Neural progenitor cell (in vitro differentiated cells): ENCODE results near the gene CEP350. TPM values are rescaled to one million over a fixed set of nuclear protein-coding genes. Genes with fewer than 3 reads are reported as not detected.

ENCODE experiments used
- DNase-seq: peaks from one replicate; pipeline ENCODE4 v3.0.0-alpha.2; 2016; ENCODE audit warnings: low spot score
- H2AFZ ChIP-seq: fragments of 200-600 bp; sonication (generic); replicated peaks from 2 replicates; pipeline ENCODE4 v1.6.1; 2016; ENCODE audit warnings: antibody characterized with exemption
- H3F3A ChIP-seq: fragments of 200-600 bp; sonication (generic); 2 replicates; pipeline ENCODE4 v1.6.1; 2016; ENCODE audit warnings: antibody characterized with exemption, low read depth
- H3K27ac ChIP-seq: fragments of 200-600 bp; sonication (generic); 2 replicates; pipeline ENCODE4 v1.5.1; 2016; ENCODE audit warnings: mild to moderate bottlenecking
- H3K27me3 ChIP-seq: fragments of 200-600 bp; sonication (generic); 2 replicates; pipeline ENCODE4 v1.6.1; 2016; ENCODE audit warnings: mild to moderate bottlenecking, moderate library complexity
- H3K36me3 ChIP-seq: fragments of 200-600 bp; sonication (generic); 2 replicates; pipeline ENCODE4 v1.5.1; 2016
- H3K4me1 ChIP-seq: fragments of 200-600 bp; sonication (generic); 2 replicates; pipeline ENCODE4 v1.6.1; 2016; ENCODE audit warnings: mixed run types
- H3K4me2 ChIP-seq: fragments of 200-600 bp; sonication (generic); 2 replicates; pipeline ENCODE4 v1.6.1; 2016
- H3K4me3 ChIP-seq: fragments of 200-600 bp; sonication (generic); 2 replicates; pipeline ENCODE4 v1.5.1; 2016
- H3K79me2 ChIP-seq: fragments of 200-600 bp; sonication (generic); 2 replicates; pipeline ENCODE4 v1.6.1; 2016; ENCODE audit warnings: low read depth
- H3K9ac ChIP-seq: fragments of 200-600 bp; sonication (generic); 2 replicates; pipeline ENCODE4 v1.6.1; 2016
- H3K9me3 ChIP-seq: fragments of 200-600 bp; sonication (generic); 2 replicates; pipeline ENCODE4 v1.5.1; 2016; ENCODE audit warnings: low read depth
- H4K20me1 ChIP-seq: fragments of 200-600 bp; sonication (generic); 2 replicates; pipeline ENCODE4 v1.6.1; 2016; ENCODE audit warnings: low read depth
- H3K27ac Mint-ChIP-seq: 3 replicates; pipeline ENCODE4 v1.8.0; 2021; ENCODE audit warnings: mixed read lengths
- H3K27me3 Mint-ChIP-seq: 2 replicates; pipeline ENCODE4 v1.8.0; 2022; ENCODE audit warnings: low read depth, mild to moderate bottlenecking, inconsistent platforms, moderate library complexity, mixed read lengths; ENCODE audit not compliant: insufficient read depth
- H3K36me3 Mint-ChIP-seq: 3 replicates; pipeline ENCODE4 v1.8.0; 2021; ENCODE audit warnings: mixed read lengths
- H3K4me1 Mint-ChIP-seq: 3 replicates; pipeline ENCODE4 v1.8.0; 2021; ENCODE audit warnings: mixed read lengths
- H3K4me3 Mint-ChIP-seq: 3 replicates; pipeline ENCODE4 v1.8.0; 2021; ENCODE audit warnings: mild to moderate bottlenecking, moderate library complexity, mixed read lengths
- H3K9me3 Mint-ChIP-seq: 3 replicates; pipeline ENCODE4 v1.8.0; 2020; ENCODE audit warnings: mixed read lengths
- CTCF ChIP-seq: fragments of 200-600 bp; sonication (generic); IDR thresholded peaks from 2 replicates; pipeline ENCODE4 v1.5.1; 2017; ENCODE audit warnings: antibody characterized with exemption, mild to moderate bottlenecking
- EZH2 ChIP-seq: fragments of 200-600 bp; sonication (generic); IDR thresholded peaks from 2 replicates; pipeline ENCODE4 v1.6.1; 2017; ENCODE audit warnings: antibody characterized with exemption, mild to moderate bottlenecking, moderate library complexity
- EZH2phosphoT487 ChIP-seq: fragments of 200-600 bp; sonication (generic); IDR thresholded peaks from 2 replicates; pipeline ENCODE4 v1.6.1; 2017; ENCODE audit warnings: antibody characterized with exemption
- total RNA-seq: library from RNA; depleted of rRNA; stranded (reverse); fragments of >200 nt; gene quantifications from 2 replicates; pipeline ENCODE4 v1.2.3, GENCODE V29; 2015; ENCODE audit warnings: low replicate concordance

Gene CEP350
- total RNA-seq, 1 donor from 2014 or later = 61.2 TPM

DNA sequence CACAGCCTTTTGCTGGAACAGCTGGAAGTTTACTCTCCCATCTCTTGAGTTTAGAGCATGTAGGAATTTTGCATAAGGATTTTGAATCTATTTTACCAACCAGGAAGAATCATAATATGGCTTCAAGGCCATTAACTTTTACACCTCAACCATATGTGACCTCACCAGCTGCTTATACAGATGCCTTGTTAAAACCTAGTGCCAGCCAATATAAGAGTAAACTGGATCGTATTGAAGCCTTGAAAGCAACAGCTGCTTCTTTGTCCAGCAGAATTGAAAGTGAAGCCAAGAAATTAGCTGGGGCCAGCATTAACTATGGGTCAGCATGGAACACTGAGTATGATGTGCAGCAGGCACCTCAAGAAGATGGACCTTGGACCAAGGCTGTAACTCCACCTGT, 65.4 kb downstream of the CEP350 start:
- no peak overlapping the region for H3K27ac ChIP-seq
- no peak overlapping the region for H3K4me3 Mint-ChIP-seq
- H3K36me3 ChIP-seq = peaks cover 31% of the 10 kb centered on the region
- peaks cover 35% of the 10 kb centered on the region for H3K36me3 Mint-ChIP-seq
- no peaks in the 10 kb centered on the region for H3F3A ChIP-seq
- H3K9ac ChIP-seq = no peak overlapping the region
- H4K20me1 ChIP-seq = peaks cover 5% of the 10 kb centered on the region
- H3K27ac Mint-ChIP-seq = no peak overlapping the region
- no peaks in the 10 kb centered on the region for H3K27me3 Mint-ChIP-seq
- no peaks in the 10 kb centered on the region for H3K79me2 ChIP-seq
- no peak for DNase-seq
- no peaks in the 10 kb centered on the region for H3K9me3 ChIP-seq
- TF ChIP-seq CTCF (no peak), EZH2phosphoT487 (no peak), EZH2 (no peak)
- H2AFZ ChIP-seq = no peak overlapping the region
- H3K9me3 Mint-ChIP-seq = no peaks in the 10 kb centered on the region
- H3K4me1 ChIP-seq = no peaks in the 10 kb centered on the region
- H3K4me2 ChIP-seq = no peak overlapping the region
- H3K4me3 ChIP-seq = no peak overlapping the region
- H3K4me1 Mint-ChIP-seq = no peaks in the 10 kb centered on the region
- no peaks in the 10 kb centered on the region for H3K27me3 ChIP-seq

- H4K20me1 ChIP-seq = peaks cover 4% of the 10 kb centered on the region
- Mint-ChIP-seq H3K4me1 (no peaks in the 10 kb centered on the region), H3K4me3 (no peak overlapping the region), H3K9me3 (no peaks in the 10 kb centered on the region), H3K27me3 (no peaks in the 10 kb centered on the region), H3K27ac (no peak overlapping the region), H3K36me3 (peaks cover 25% of the 10 kb centered on the region)
- no peak overlapping the region for H3K4me3 ChIP-seq
- H2AFZ ChIP-seq = no peak overlapping the region
- H3K4me2 ChIP-seq = no peak overlapping the region
- TF ChIP-seq CTCF (no peak), EZH2 (no peak), EZH2phosphoT487 (no peak)
- H3K27ac ChIP-seq = no peak overlapping the region
- H3K9ac ChIP-seq = no peak overlapping the region
- H3K79me2 ChIP-seq = no peaks in the 10 kb centered on the region
- H3K9me3 ChIP-seq = no peaks in the 10 kb centered on the region
- no peaks in the 10 kb centered on the region for H3F3A ChIP-seq
- peaks cover 20% of the 10 kb centered on the region for H3K36me3 ChIP-seq
- no peaks in the 10 kb centered on the region for H3K27me3 ChIP-seq
- no peaks in the 10 kb centered on the region for H3K4me1 ChIP-seq
- no peak for DNase-seq
Measured at GRCh38 chr1:180026556-180026955, 71.9 kb downstream of the CEP350 start.

GRCh38 chr1:180027949-180028445, 73.4 kb downstream of the CEP350 start:
- Histone ChIP-seq H3K4me2 (no peak overlapping the region), H3K9ac (no peak overlapping the region)
- DNase-seq = no peak

More at GRCh38 chr1:180027949-180028445, 73.4 kb downstream of the CEP350 start:
- no peaks in the 10 kb centered on the region for H3K4me1 ChIP-seq
- no peaks in the 10 kb centered on the region for H3K79me2 ChIP-seq
- H3K36me3 ChIP-seq = peaks cover 14% of the 10 kb centered on the region
- H3K4me3 ChIP-seq = no peak overlapping the region
- no peaks in the 10 kb centered on the region for H3K27me3 ChIP-seq
- H3K4me3 Mint-ChIP-seq = no peak overlapping the region
- no peak overlapping the region for H2AFZ ChIP-seq
- no peaks in the 10 kb centered on the region for H3K27me3 Mint-ChIP-seq
- H3K27ac Mint-ChIP-seq = no peak overlapping the region
- TF ChIP-seq CTCF = no peak
- TF ChIP-seq EZH2phosphoT487 = no peak
- no peak overlapping the region for H3K27ac ChIP-seq
- H3F3A ChIP-seq = no peaks in the 10 kb centered on the region
- H3K4me1 Mint-ChIP-seq = no peaks in the 10 kb centered on the region
- peaks cover 19% of the 10 kb centered on the region for H3K36me3 Mint-ChIP-seq
- H4K20me1 ChIP-seq = no peaks in the 10 kb centered on the region
- H3K9me3 ChIP-seq = no peaks in the 10 kb centered on the region
- no peaks in the 10 kb centered on the region for H3K9me3 Mint-ChIP-seq
